ENCODE measurements around the gene CPEB4. TPM values are rescaled to one million over a fixed set of nuclear protein-coding genes. Genes with fewer than 3 reads are reported as not detected.

The CPEB4 gene
- total and polyA plus RNA-seq, 2 of the 8 experiments (the other 6 are each of a cell fraction or from before 2014, with no cell fraction given), result 8.4 to 13.4 TPM

GRCh38 chr5:173919443-173919842 lies 31.3 kb downstream of the CPEB4 start (continued):
- TF ChIP-seq USF2 (IDR thresholded peaks at IDR 0.05; ENCODE audit: low read length), result no peak
- no peak for TF ChIP-seq CHD7 (IDR thresholded peaks at IDR 0.05; ENCODE audit: insufficient replicate concordance, low read length)
- no peak for TF ChIP-seq TCF12 (IDR thresholded peaks at IDR 0.05; ENCODE audit: low read depth, low read length)
- TF ChIP-seq BCL11A (IDR thresholded peaks at IDR 0.05; ENCODE audit: low read depth in 2 of 2, low read length in 2 of 2), result no peak

Measured in H1 (cell line).